Hepatocyte (in vitro differentiated cells): ENCODE measurements around the gene ARPC1B. TPM values are rescaled to one million over a fixed set of nuclear protein-coding genes. Genes with fewer than 3 reads are reported as not detected.
"Not testable (repeated sequence)": the region's sequence is repeated elsewhere in the genome, so short reads cannot be mapped to it uniquely, and the experiment has no call there.

Experiments
- DNase-seq: peaks from one replicate; pipeline ENCODE4 v3.0.0-alpha.2; 2016; ENCODE audit warnings: low spot score
- H2AFZ ChIP-seq: fragments of 200-600 bp; sonication (generic); 2 replicates; pipeline ENCODE4 v1.6.0; 2016; ENCODE audit warnings: antibody characterized with exemption, mild to moderate bottlenecking
- H3K27ac ChIP-seq: fragments of 200-600 bp; sonication (generic); 2 replicates; pipeline ENCODE4 v1.5.1; 2016; ENCODE audit warnings: mild to moderate bottlenecking
- H3K27me3 ChIP-seq: fragments of 200-600 bp; sonication (generic); 2 replicates; pipeline ENCODE4 v1.6.1; 2016
- H3K36me3 ChIP-seq: fragments of 200-600 bp; sonication (generic); replicated peaks from 2 replicates; pipeline ENCODE4 v1.5.1; 2016; ENCODE audit warnings: low read depth; ENCODE audit not compliant: insufficient read depth
- H3K4me1 ChIP-seq: fragments of 200-600 bp; sonication (generic); 2 replicates; pipeline ENCODE4 v1.5.1; 2016; ENCODE audit warnings: mild to moderate bottlenecking, moderate library complexity; ENCODE audit not compliant: insufficient read depth
- H3K4me2 ChIP-seq: fragments of 200-600 bp; sonication (generic); 2 replicates; pipeline ENCODE4 v1.6.0; 2016
- H3K4me3 ChIP-seq: fragments of 200-600 bp; sonication (generic); 2 replicates; pipeline ENCODE4 v1.5.1; 2016; ENCODE audit warnings: mild to moderate bottlenecking
- H3K79me2 ChIP-seq: fragments of 200-600 bp; sonication (generic); 2 replicates; pipeline ENCODE4 v1.6.0; 2017; ENCODE audit warnings: mild to moderate bottlenecking
- H3K9me2 ChIP-seq: fragments of 200-600 bp; sonication (generic); replicated peaks from 2 replicates; pipeline ENCODE4 v1.6.0; 2017; ENCODE audit warnings: mild to moderate bottlenecking; ENCODE audit not compliant: insufficient read depth
- H3K9me3 ChIP-seq: fragments of 200-600 bp; sonication (generic); 2 replicates; pipeline ENCODE4 v1.5.1; 2016; ENCODE audit warnings: low read depth, mild to moderate bottlenecking
- H4K20me1 ChIP-seq: fragments of 200-600 bp; sonication (generic); 2 replicates; pipeline ENCODE4 v1.6.0; 2016; ENCODE audit warnings: mild to moderate bottlenecking; ENCODE audit not compliant: insufficient read depth, poor library complexity, severe bottlenecking
- CTCF ChIP-seq: fragments of 200-600 bp; sonication (generic); IDR thresholded peaks from 2 replicates; pipeline ENCODE4 v1.5.1; 2016; ENCODE audit warnings: antibody characterized with exemption, mild to moderate bottlenecking; ENCODE audit not compliant: poor library complexity
- EZH2 ChIP-seq: fragments of 200-600 bp; sonication (generic); IDR thresholded peaks from 2 replicates; pipeline ENCODE4 v1.6.1; 2016; ENCODE audit warnings: antibody characterized with exemption, mild to moderate bottlenecking, borderline replicate concordance
- EZH2phosphoT487 ChIP-seq: fragments of 200-600 bp; sonication (generic); IDR thresholded peaks from one replicate; pipeline ENCODE4 v1.6.1; 2018; ENCODE audit warnings: antibody characterized with exemption, mild to moderate bottlenecking, low read depth, moderate library complexity; ENCODE audit not compliant: unreplicated experiment, severe bottlenecking
- WGBS: methylation state at CpG from one replicate; pipeline ENCODE4 v1.1.6; 2016; ENCODE audit warnings: low lambda C conversion rate; ENCODE audit errors: missing lambda C conversion rate; 5-methylcytosine and 5-hydroxymethylcytosine counted together
- polyA plus RNA-seq: library from polyadenylated mRNA; unstranded; fragments of >200 nt; fragmentation: Nextera tagmentation; extraction: Ambion mirVana; gene quantifications from 2 replicates; pipeline ENCODE4 v1.2.1, GENCODE V29; 2016
- total RNA-seq: library from RNA; depleted of rRNA; stranded (reverse); fragments of >200 nt; gene quantifications from 2 replicates; pipeline ENCODE4 v1.2.3, GENCODE V29; 2014

Gene ARPC1B
- total and polyA plus RNA-seq, 2 experiments from 2014 or later: 153 to 205 TPM

- Histone ChIP-seq H3K36me3 (no peaks in the 10 kb centered on the region), H2AFZ (no peak overlapping the region)
- WGBS: 92% methylated on average over 7 of the region's 9 CpGs
These were observed 12.2 kb downstream of the ARPC1B start for GRCh38 chr7:99386584-99387238.

GRCh38 chr7:99387239-99387635 is 12.7 kb downstream of the ARPC1B start:
- not testable (repeated sequence) for DNase-seq, H3K36me3 ChIP-seq, H3K27me3 ChIP-seq, H4K20me1 ChIP-seq, H3K4me1 ChIP-seq, H3K27ac ChIP-seq, H2AFZ ChIP-seq, H3K4me3 ChIP-seq, H3K4me2 ChIP-seq, H3K9me2 ChIP-seq, H3K9me3 ChIP-seq
- peaks cover 14% of the 10 kb centered on the region for H3K79me2 ChIP-seq
- WGBS: 95% methylated on average over 13 of the region's 14 CpGs

More at GRCh38 chr7:99386584-99387238, 12.2 kb downstream of the ARPC1B start:
- H3K79me2 ChIP-seq: peaks cover 14% of the 10 kb centered on the region
- H3K4me1 ChIP-seq: no peaks in the 10 kb centered on the region
- H3K9me2 ChIP-seq: no peaks in the 10 kb centered on the region
- no peak for TF ChIP-seq EZH2phosphoT487
- TF ChIP-seq CTCF: no peak
- no peak for TF ChIP-seq EZH2
- H3K4me3 ChIP-seq: no peak overlapping the region
- H3K27me3 ChIP-seq: no peaks in the 10 kb centered on the region
- H4K20me1 ChIP-seq: no peaks in the 10 kb centered on the region
- no peak for DNase-seq
- no peak overlapping the region for H3K4me2 ChIP-seq
- H3K9me3 ChIP-seq: no peaks in the 10 kb centered on the region
- no peak overlapping the region for H3K27ac ChIP-seq

GRCh38 chr7:99387912-99388311 is 13.4 kb downstream of the ARPC1B start:
- Histone ChIP-seq H4K20me1 (no peaks in the 10 kb centered on the region), H3K27ac (no peak overlapping the region), H3K36me3 (no peaks in the 10 kb centered on the region), H3K4me1 (peaks cover 8% of the 10 kb centered on the region), H3K4me3 (no peak overlapping the region), H3K79me2 (peaks cover 10% of the 10 kb centered on the region), H3K9me2 (no peaks in the 10 kb centered on the region), H2AFZ (no peak overlapping the region), H3K9me3 (no peaks in the 10 kb centered on the region), H3K4me2 (no peak overlapping the region), H3K27me3 (no peaks in the 10 kb centered on the region)
- TF ChIP-seq CTCF (no peak), EZH2 (no peak), EZH2phosphoT487 (no peak)
- WGBS: 96% methylated on average over 20 of the region's 20 CpGs
- DNase-seq: no peak

GRCh38 chr7:99389772-99390171 is 15.2 kb downstream of the ARPC1B start:
- DNase-seq: no peak

More at GRCh38 chr7:99389772-99390171, 15.2 kb downstream of the ARPC1B start:
- no peak overlapping the region for H2AFZ ChIP-seq
- H3K9me3 ChIP-seq: no peaks in the 10 kb centered on the region
- H3K4me1 ChIP-seq: peaks cover 14% of the 10 kb centered on the region
- WGBS: 96% methylated on average over 13 of the region's 13 CpGs
- H3K4me3 ChIP-seq: no peak overlapping the region
- no peak overlapping the region for H3K27ac ChIP-seq
- no peaks in the 10 kb centered on the region for H3K36me3 ChIP-seq
- no peaks in the 10 kb centered on the region for H3K79me2 ChIP-seq
- no peak overlapping the region for H3K4me2 ChIP-seq
- H4K20me1 ChIP-seq: no peaks in the 10 kb centered on the region
- no peak for TF ChIP-seq EZH2phosphoT487
- TF ChIP-seq EZH2: no peak
- no peaks in the 10 kb centered on the region for H3K9me2 ChIP-seq
- H3K27me3 ChIP-seq: no peaks in the 10 kb centered on the region
